H1 (cell line): Measurements from ENCODE around the gene FAM162A. TPM values are rescaled to one million over a fixed set of nuclear protein-coding genes. Genes with fewer than 3 reads are reported as not detected.

ENCODE experiments used
- CTCF ChIA-PET: fragments of 300-600 bp; sonication (Branson Sonifier 250); formaldehyde crosslinking; loops from one replicate; lab custom pipeline; 2021; ENCODE audit not compliant: partially characterized antibody; lab: Charles Lee
- POLR2A ChIA-PET: fragments of 300-600 bp; sonication (Branson Sonifier 250); formaldehyde crosslinking; loops from one replicate; lab custom pipeline; 2021; ENCODE audit warnings: inconsistent platforms; ENCODE audit not compliant: partially characterized antibody; lab: Charles Lee
- DNase-seq, 2 experiments: peaks; one replicate each; pipeline versions ENCODE4 v3.0.0 to v3.0.0-alpha.2; 2010 to 2022; ENCODE audit warnings: low spot score in 2 of 2, low read depth in 1 of 2, mixed read lengths in 1 of 2
- FAIRE-seq: peaks from 2 replicates; lab custom pipeline; 2011; peaks lifted over from hg19 to GRCh38; lab: Jason Lieb, UNC
- H2AFZ ChIP-seq: 2 replicates; pipeline ENCODE4 v1.8.1; 2012; ENCODE audit warnings: low read length, inconsistent platforms
- H2AK5ac ChIP-seq: 2 replicates; pipeline ENCODE4 v1.6.1; 2013; ENCODE audit warnings: low read depth, low read length
- H2BK120ac ChIP-seq: replicated peaks from 2 replicates; pipeline ENCODE3; 2013; ENCODE audit warnings: low read depth, low read length, inconsistent platforms
- H2BK12ac ChIP-seq: 2 replicates; pipeline ENCODE4 v1.6.1; 2013; ENCODE audit warnings: low read depth, low read length
- H2BK15ac ChIP-seq: 2 replicates; pipeline ENCODE4 v1.6.1; 2013; ENCODE audit warnings: low read length
- H2BK20ac ChIP-seq: 2 replicates; pipeline ENCODE4 v1.6.1; 2013; ENCODE audit warnings: low read length
- H2BK5ac ChIP-seq: 2 replicates; pipeline ENCODE4 v1.6.1; 2013; ENCODE audit warnings: low read depth, low read length
- H3K14ac ChIP-seq: 2 replicates; pipeline ENCODE4 v1.6.1; 2013; ENCODE audit warnings: inconsistent platforms; ENCODE audit not compliant: insufficient read length
- H3K18ac ChIP-seq: 2 replicates; pipeline ENCODE4 v1.6.1; 2013; ENCODE audit warnings: low read length; ENCODE audit errors: extremely low read depth
- H3K23ac ChIP-seq: 2 replicates; pipeline ENCODE4 v1.6.1; 2013; ENCODE audit warnings: inconsistent platforms; ENCODE audit not compliant: insufficient read length
- H3K23me2 ChIP-seq: 2 replicates; pipeline ENCODE4 v1.6.1; 2013; ENCODE audit warnings: low read depth, low read length
- H3K27ac ChIP-seq: 2 replicates; pipeline ENCODE4 v1.6.1; 2011; ENCODE audit warnings: low read depth, low read length, inconsistent platforms
- H3K27me3 ChIP-seq, 4 experiments: replicated peaks in 1 of 4; 1 replicate in 1 of 4; 2 replicates in 3 of 4; pipeline versions ENCODE4 v1.6.1 to v1.8.1; 2011 to 2013; ENCODE audit warnings: low read length in 3 of 4, mild to moderate bottlenecking in 3 of 4, inconsistent platforms in 2 of 4, mixed read lengths in 2 of 4, moderate library complexity in 1 of 4; ENCODE audit not compliant: control insufficient read depth in 3 of 4, insufficient read depth in 3 of 4; ENCODE audit errors: extremely low read depth in 1 of 4
- H3K36me3 ChIP-seq, 4 experiments: 2 replicates each; pipeline versions ENCODE4 v1.6.1 to v1.8.1; 2011 to 2013; ENCODE audit warnings: mild to moderate bottlenecking in 4 of 4, low read length in 3 of 4, moderate library complexity in 2 of 4, control low read depth in 1 of 4, inconsistent platforms in 1 of 4; ENCODE audit not compliant: insufficient read depth in 4 of 4, control insufficient read depth in 2 of 4
- H3K4ac ChIP-seq: replicated peaks from 2 replicates; pipeline ENCODE3; 2013; ENCODE audit warnings: low read length, low read depth, mixed read lengths, inconsistent platforms; ENCODE audit not compliant: insufficient read length
- H3K4me1 ChIP-seq, 4 experiments: replicated peaks in 1 of 4; 1 replicate in 1 of 4; 2 replicates in 3 of 4; pipeline versions ENCODE4 v1.6.1 to v1.8.1; 2011 to 2013; ENCODE audit warnings: low read length in 3 of 4, inconsistent platforms in 2 of 4, mixed read lengths in 1 of 4; ENCODE audit not compliant: insufficient read depth in 4 of 4, control insufficient read depth in 3 of 4
- H3K4me2 ChIP-seq, 2 experiments: 2 replicates each; pipeline versions ENCODE4 v1.6.1 to v1.8.1; 2011 to 2013; ENCODE audit warnings: low read depth in 2 of 2, low read length in 2 of 2, control low read depth in 1 of 2, inconsistent platforms in 1 of 2, mild to moderate bottlenecking in 1 of 2; ENCODE audit not compliant: insufficient read depth in 1 of 2
- H3K4me3 ChIP-seq, 4 experiments: fragments of 200-600, 300-600 bp in 1 of 4; sonication (generic), shearing (Covaris generic), sonication (Bioruptor Twin) in 1 of 4; 2 replicates each; pipeline versions ENCODE4 v1.5.1 to v1.8.1; 2011 to 2016; ENCODE audit warnings: low read length in 4 of 4, low read depth in 3 of 4, control low read depth in 2 of 4, inconsistent platforms in 2 of 4, mild to moderate bottlenecking in 2 of 4, mixed read lengths in 1 of 4, moderate library complexity in 1 of 4; ENCODE audit not compliant: insufficient read depth in 2 of 4; ENCODE audit errors: extremely low read depth in 1 of 4
- H3K56ac ChIP-seq: replicated peaks from 2 replicates; pipeline ENCODE3; 2013; ENCODE audit warnings: low read depth, mild to moderate bottlenecking, mixed read lengths, low read length, inconsistent platforms; ENCODE audit not compliant: insufficient read length
- H3K79me1 ChIP-seq: 2 replicates; pipeline ENCODE4 v1.6.1; 2013; ENCODE audit warnings: low read depth, low read length, control low read depth
- H3K79me2 ChIP-seq, 2 experiments: 2 replicates each; pipeline versions ENCODE4 v1.6.1 to v1.8.1; 2012 to 2013; ENCODE audit warnings: low read length in 2 of 2, mild to moderate bottlenecking in 2 of 2, inconsistent platforms in 1 of 2; ENCODE audit not compliant: insufficient read depth in 2 of 2, control insufficient read depth in 1 of 2
- H3K9ac ChIP-seq, 4 experiments: replicated peaks in 1 of 4; 1 replicate in 1 of 4; 2 replicates in 3 of 4; pipeline versions ENCODE4 v1.6.1 to v1.8.1; 2011 to 2013; ENCODE audit warnings: low read depth in 3 of 4, low read length in 3 of 4, control low read depth in 2 of 4, mild to moderate bottlenecking in 2 of 4, moderate library complexity in 2 of 4, inconsistent platforms in 1 of 4; ENCODE audit errors: extremely low read depth in 1 of 4
- H3K9me3 ChIP-seq, 2 experiments: 2 replicates each; pipeline versions ENCODE4 v1.6.1 to v1.8.1; 2012 to 2013; ENCODE audit warnings: mild to moderate bottlenecking in 2 of 2, moderate library complexity in 2 of 2, control low read depth in 1 of 2, inconsistent platforms in 1 of 2, low read depth in 1 of 2, low read length in 1 of 2, mixed read lengths in 1 of 2; ENCODE audit not compliant: insufficient read depth in 2 of 2
- H4K20me1 ChIP-seq, 2 experiments: replicated peaks in 1 of 2; 2 replicates each; pipeline versions ENCODE3 to v1.8.1; 2011 to 2013; ENCODE audit warnings: inconsistent platforms in 2 of 2, low read length in 2 of 2, mild to moderate bottlenecking in 1 of 2; ENCODE audit not compliant: insufficient read depth in 2 of 2, control insufficient read depth in 1 of 2
- H4K5ac ChIP-seq: 2 replicates; pipeline ENCODE4 v1.6.1; 2013; ENCODE audit warnings: low read length, low read depth, mixed read lengths, inconsistent platforms; ENCODE audit not compliant: insufficient read length
- H4K8ac ChIP-seq: 2 replicates; pipeline ENCODE4 v1.8.0; 2013; ENCODE audit warnings: mild to moderate bottlenecking, moderate library complexity, low read length, inconsistent platforms; ENCODE audit not compliant: insufficient read depth; ENCODE audit errors: extremely low read depth
- H4K91ac ChIP-seq: replicated peaks from 2 replicates; pipeline ENCODE3; 2013; ENCODE audit warnings: low read length, mixed read lengths, inconsistent platforms; ENCODE audit not compliant: insufficient read length
- BRCA1 ChIP-seq: IDR thresholded peaks from 2 replicates; pipeline ENCODE4 v1.6.1; 2012; ENCODE audit warnings: low read depth, low read length, improper control_type of control experiment
- E2F6 ChIP-seq: IDR thresholded peaks from 2 replicates; pipeline ENCODE4 v1.6.1; 2012; ENCODE audit warnings: inconsistent platforms
- HDAC6 ChIP-seq: IDR thresholded peaks from one replicate; pipeline ENCODE4 v1.7.1; 2012; ENCODE audit warnings: low read depth, mild to moderate bottlenecking, inconsistent platforms, low read length, moderate library complexity
- RNF2 ChIP-seq: fragments of 200-900, 300-1000 bp; sonication (generic); IDR thresholded peaks from 2 replicates; pipeline ENCODE4 v1.7.1; 2016; ENCODE audit warnings: borderline replicate concordance, low read depth, mild to moderate bottlenecking, antibody characterized with exemption, low read length; ENCODE audit not compliant: poor library complexity, severe bottlenecking; ENCODE audit errors: missing control alignments
- ZNF274 ChIP-seq: IDR thresholded peaks from 2 replicates; pipeline ENCODE4 v1.7.0; 2012; ENCODE audit warnings: low read length, borderline replicate concordance; ENCODE audit errors: extremely low read depth
- WGBS, 2 experiments: shearing (Covaris generic) in 1 of 2; methylation state at CpG; one replicate each; pipeline versions ENCODE4 v1.1.6 to v1.1.7; 2013 to 2015; ENCODE audit warnings: low lambda C conversion rate in 2 of 2, mixed read lengths in 2 of 2, inconsistent platforms in 1 of 2, low coverage in 1 of 2, missing lambda C conversion rate in 1 of 2; ENCODE audit not compliant: insufficient replicate concordance in 2 of 2, insufficient coverage in 1 of 2, insufficient read length in 1 of 2; ENCODE audit errors: extremely low coverage in 1 of 2, missing lambda C conversion rate in 1 of 2; 5-methylcytosine and 5-hydroxymethylcytosine counted together
- polyA plus RNA-seq, 7 experiments: library from polyadenylated mRNA; depleted of rRNA in 3 of 7; stranded (reverse) in 5 of 7; unstranded in 2 of 7; fragments of >200 nt in 5 of 7; fragments of 200-250 nt in 2 of 7; gene quantifications; 1 replicate in 5 of 7; 2 replicates in 1 of 7; 4 replicates in 1 of 7; pipeline versions ENCODE4 v1.2.1 to v1.2.3, GENCODE V29; 2011 to 2013; ENCODE audit warnings: missing spikeins in 2 of 7, mixed read lengths in 2 of 7
- total RNA-seq: library from RNA; stranded (reverse); fragmentation: NEBNext Ultra II Directional; extraction: Animal tissue kit (Norgen Biotek cat#: 25700); gene quantifications from 2 replicates; pipeline ENCODE4 v1.2.1, GENCODE V29; 2021

FAM162A gene
- total and polyA plus RNA-seq, 2 of the 8 experiments (the other 6 are each of a cell fraction or from before 2014, with no cell fraction given), result 38.2 to 59.7 TPM

GRCh38 chr3:122403489-122403888 is 19.5 kb downstream of the FAM162A start:
- no peak for FAIRE-seq
- TF ChIP-seq RNF2, result no peak
- no peak for TF ChIP-seq E2F6
- no peak for TF ChIP-seq BRCA1
- TF ChIP-seq HDAC6, result no peak
- TF ChIP-seq ZNF274, result no peak

More at GRCh38 chr3:122403489-122403888, 19.5 kb downstream of the FAM162A start:
- ChIA-PET CTCF (interaction anchor here (0.6 to 1.0 kb wide), 2 partner anchors 11 to 871 kb away, joined by 3 read pairs; no protein-coding TSS in a partner anchor), POLR2A (no interaction called here)
- Histone ChIP-seq H3K23me2 (no peaks in the 10 kb centered on the region), H3K4me2 (no peak overlapping the region), H2AK5ac (no peak overlapping the region), H3K4me3 (no peak overlapping the region), H2BK20ac (no peak overlapping the region), H2BK5ac (no peak overlapping the region), H3K56ac (no peak overlapping the region), H3K9me3 (no peaks in the 10 kb centered on the region), H3K18ac (no peak overlapping the region), H3K79me1 (no peaks in the 10 kb centered on the region), H3K79me2 (no peaks in the 10 kb centered on the region), H3K14ac (no peak overlapping the region), H4K5ac (no peak overlapping the region), H2BK12ac (no peak overlapping the region), H2BK120ac (no peak overlapping the region), H4K91ac (no peak overlapping the region), H2AFZ (no peak overlapping the region), H3K27me3 (no peaks in the 10 kb centered on the region), H4K8ac (no peak overlapping the region), H3K4ac (no peak overlapping the region), H3K9ac (peak overlapping the region in 1 of 4 experiments; percentile 13; a peak in 1 of 7 replicates), H3K23ac (no peak overlapping the region), H3K27ac (no peak overlapping the region), H3K4me1 (no peaks in the 10 kb centered on the region), H4K20me1 (no peaks in the 10 kb centered on the region), H3K36me3 (peaks cover 2 to 28% (median 20%) of the 10 kb centered on the region in 4 experiments), H2BK15ac (no peak overlapping the region)
- WGBS, 2 experiments, result 90% methylated on average over 6 of the region's 6 CpGs; no CpG with 5 or more reads in 1 of the 2 experiments
- DNase-seq, result no peak
